Effector memory CD4-positive, alpha-beta T cell (primary cell): ENCODE results near the gene ARL11.
"Not testable (repeated sequence)": the region's sequence is repeated elsewhere in the genome, so short reads cannot be mapped to it uniquely, and the experiment has no call there.

Experiments
- DNase-seq, 3 donors: peaks; one replicate each; pipeline ENCODE4 v3.0.0-alpha.2; 2020
- H3K27ac ChIP-seq: 2 replicates; pipeline ENCODE4 v1.7.0; 2013; ENCODE audit warnings: mild to moderate bottlenecking, low read length, moderate library complexity; ENCODE audit not compliant: insufficient read depth, poor library complexity, severe bottlenecking
- H3K27me3 ChIP-seq: replicated peaks from 2 replicates; pipeline ENCODE4 v1.7.0; 2013; ENCODE audit warnings: mild to moderate bottlenecking, low read length; ENCODE audit not compliant: insufficient read depth, control insufficient read depth, poor library complexity, severe bottlenecking
- H3K36me3 ChIP-seq: 2 replicates; pipeline ENCODE4 v1.7.0; 2013; ENCODE audit warnings: mild to moderate bottlenecking, low read length, moderate library complexity; ENCODE audit not compliant: control insufficient read depth, insufficient read depth
- H3K4me1 ChIP-seq: 2 replicates; pipeline ENCODE4 v1.7.0; 2013; ENCODE audit warnings: low read length, mild to moderate bottlenecking; ENCODE audit not compliant: control insufficient read depth, insufficient read depth, poor library complexity, severe bottlenecking
- H3K4me3 ChIP-seq: 2 replicates; pipeline ENCODE4 v1.7.0; 2013; ENCODE audit warnings: low read length, low read depth, mild to moderate bottlenecking; ENCODE audit not compliant: insufficient read depth, poor library complexity, severe bottlenecking
- H3K9me3 ChIP-seq: 2 replicates; pipeline ENCODE4 v1.7.0; 2013; ENCODE audit warnings: mild to moderate bottlenecking, low read length, moderate library complexity; ENCODE audit not compliant: control insufficient read depth

Gene ARL11

DNA sequence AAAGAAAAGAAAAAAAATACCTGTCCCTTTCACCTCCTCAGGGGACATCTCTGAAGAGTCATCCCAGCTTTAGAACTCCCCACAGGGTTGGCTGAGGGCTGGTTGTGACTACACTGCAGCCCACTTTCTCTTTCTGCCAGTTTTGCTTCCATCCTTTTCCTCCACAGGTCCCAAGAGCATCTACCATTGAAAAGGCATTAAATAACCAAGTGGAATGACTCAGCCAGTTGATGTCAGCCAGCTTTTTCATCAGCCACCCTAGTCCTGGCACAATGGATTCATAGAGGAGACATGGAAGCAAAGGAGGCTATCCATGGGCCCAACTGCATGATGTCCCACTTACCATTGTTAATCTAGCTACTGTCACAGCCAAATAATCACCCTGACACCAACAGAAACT, 33.7 kb upstream of the ARL11 start:
- DNase-seq, result no peak

DNA sequence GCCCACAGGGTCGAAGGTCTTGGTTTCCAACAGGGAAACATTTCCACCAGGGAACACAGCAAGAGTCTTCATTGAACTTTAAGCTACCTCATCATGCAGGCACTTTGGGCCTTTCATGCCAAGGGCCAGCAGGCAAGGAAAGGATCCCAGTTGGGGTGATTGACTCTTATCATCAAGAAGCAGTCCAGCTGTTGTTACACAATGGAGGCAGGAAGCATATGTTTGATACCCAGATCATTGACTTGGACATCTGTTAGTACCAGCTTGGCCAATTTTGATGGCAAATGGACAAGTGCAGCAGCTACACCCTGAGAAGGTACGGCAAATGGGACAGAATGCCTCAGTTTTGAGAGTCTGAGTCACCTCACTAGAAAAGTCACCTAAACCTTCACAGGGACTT, 32.1 kb upstream of the ARL11 start:
- Histone ChIP-seq H3K4me1 (no peaks in the 10 kb centered on the region), H3K4me3 (no peak overlapping the region), H3K9me3 (no peaks in the 10 kb centered on the region), H3K27me3 (no peaks in the 10 kb centered on the region), H3K36me3 (no peaks in the 10 kb centered on the region), H3K27ac (no peak overlapping the region)
- no peak for DNase-seq

More for the DNA sequence above, 33.7 kb upstream of the ARL11 start:
- Histone ChIP-seq H3K9me3 (no peaks in the 10 kb centered on the region), H3K4me1 (no peaks in the 10 kb centered on the region), H3K36me3 (no peaks in the 10 kb centered on the region), H3K27ac (no peak overlapping the region), H3K4me3 (no peak overlapping the region), H3K27me3 (no peaks in the 10 kb centered on the region)

DNA sequence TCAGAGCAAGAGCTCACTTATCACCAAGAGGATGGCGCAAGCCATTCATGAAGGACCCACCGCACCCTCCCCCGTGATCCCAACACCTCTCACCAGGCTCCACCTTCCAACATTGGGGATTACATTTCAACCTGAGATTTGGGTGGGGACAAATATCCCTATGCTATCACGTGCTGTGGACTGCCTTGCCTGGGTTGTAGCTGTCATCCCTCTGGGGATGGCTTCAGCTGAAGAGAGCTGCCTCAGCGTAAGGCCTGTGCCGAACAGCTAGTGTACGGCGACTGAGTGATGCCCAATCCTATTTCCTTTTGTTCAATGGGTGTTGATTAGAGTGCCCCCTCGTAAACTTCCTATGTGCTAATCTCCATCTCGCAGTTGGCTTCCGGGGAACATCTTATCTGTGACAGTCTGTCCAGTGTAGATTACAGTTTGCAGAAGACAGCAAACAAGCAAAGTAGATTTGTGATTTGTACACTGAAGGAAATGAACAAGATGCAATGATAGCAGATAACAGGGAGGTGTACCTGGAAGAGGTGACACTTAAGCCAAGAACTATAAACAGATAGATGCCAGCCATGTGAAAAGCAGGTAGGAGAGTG, 31.2 kb upstream of the ARL11 start:
- Histone ChIP-seq H3K27ac (no peak overlapping the region), H3K4me3 (no peak overlapping the region), H3K36me3 (no peaks in the 10 kb centered on the region), H3K9me3 (no peaks in the 10 kb centered on the region), H3K27me3 (no peaks in the 10 kb centered on the region), H3K4me1 (no peaks in the 10 kb centered on the region)
- DNase-seq, result no peak

DNA sequence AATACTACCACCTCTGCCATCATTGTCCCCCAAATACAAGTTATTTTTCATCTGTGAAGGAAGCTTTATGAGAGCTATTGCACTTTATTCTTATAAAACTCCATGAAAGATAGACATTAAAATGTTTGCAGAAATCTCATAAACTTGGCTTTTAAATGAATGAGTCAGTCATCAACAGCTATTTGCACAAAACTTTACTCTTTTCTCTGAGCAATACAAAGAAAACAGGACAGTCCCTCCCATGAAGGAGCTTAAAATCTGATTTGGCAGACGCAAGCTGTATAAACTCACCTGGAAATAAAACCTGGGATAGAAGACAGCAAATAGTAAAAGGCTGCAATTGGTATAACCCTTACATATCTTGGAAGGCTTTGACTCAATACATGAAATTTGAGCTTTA, 26.3 kb upstream of the ARL11 start:
- no peak for DNase-seq
- Histone ChIP-seq H3K9me3 (no peaks in the 10 kb centered on the region), H3K4me1 (no peaks in the 10 kb centered on the region), H3K27ac (no peak overlapping the region), H3K27me3 (no peaks in the 10 kb centered on the region), H3K36me3 (no peaks in the 10 kb centered on the region), H3K4me3 (no peak overlapping the region)

DNA sequence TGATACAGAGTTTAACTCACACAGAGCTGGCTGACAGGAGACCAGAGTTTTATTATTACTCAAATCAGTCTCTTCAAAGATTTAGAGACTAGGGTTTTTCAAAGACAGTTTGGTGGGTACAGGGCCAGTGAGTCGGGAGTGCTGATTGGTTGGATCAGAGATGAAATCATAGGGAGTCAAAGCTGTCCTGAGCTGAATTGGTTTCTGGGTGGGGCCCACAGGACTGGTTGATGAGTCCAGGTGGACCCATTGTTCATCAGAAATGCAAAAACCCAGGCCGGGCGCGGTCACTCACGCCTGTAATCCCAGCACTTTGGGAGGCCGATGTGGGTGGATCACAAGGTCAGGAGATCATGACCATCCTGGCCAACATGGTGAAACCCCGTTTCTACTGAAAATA, 25.7 kb upstream of the ARL11 start:
- not testable (repeated sequence) for DNase-seq, H3K27ac ChIP-seq, H3K36me3 ChIP-seq, H3K4me1 ChIP-seq, H3K9me3 ChIP-seq, H3K27me3 ChIP-seq, H3K4me3 ChIP-seq

DNA sequence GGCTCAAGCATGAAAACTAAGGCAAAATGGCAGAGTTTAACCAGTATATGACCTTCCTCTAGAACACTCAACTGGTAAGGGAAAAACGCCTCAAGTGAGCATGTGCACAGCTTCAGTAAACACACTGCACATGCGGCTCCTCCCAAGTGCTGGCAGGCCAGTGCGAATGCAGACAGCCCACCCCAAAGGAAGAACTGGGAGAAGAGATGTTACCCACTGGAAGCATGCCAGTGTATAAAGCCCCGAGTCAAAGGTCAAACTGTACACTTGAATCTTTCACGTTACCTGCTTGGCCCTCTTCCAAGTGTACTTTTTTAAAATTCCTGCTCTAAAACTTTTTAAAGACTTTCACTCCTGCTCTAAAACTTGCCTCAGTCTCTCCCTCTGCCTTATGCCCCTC, 23.7 kb upstream of the ARL11 start:
- H3K27me3 ChIP-seq, result no peaks in the 10 kb centered on the region
- no peaks in the 10 kb centered on the region for H3K4me1 ChIP-seq
- H3K9me3 ChIP-seq, result no peaks in the 10 kb centered on the region
- H3K36me3 ChIP-seq, result no peaks in the 10 kb centered on the region
- DNase-seq, result no peak
- no peak overlapping the region for H3K27ac ChIP-seq
- no peak overlapping the region for H3K4me3 ChIP-seq

DNA sequence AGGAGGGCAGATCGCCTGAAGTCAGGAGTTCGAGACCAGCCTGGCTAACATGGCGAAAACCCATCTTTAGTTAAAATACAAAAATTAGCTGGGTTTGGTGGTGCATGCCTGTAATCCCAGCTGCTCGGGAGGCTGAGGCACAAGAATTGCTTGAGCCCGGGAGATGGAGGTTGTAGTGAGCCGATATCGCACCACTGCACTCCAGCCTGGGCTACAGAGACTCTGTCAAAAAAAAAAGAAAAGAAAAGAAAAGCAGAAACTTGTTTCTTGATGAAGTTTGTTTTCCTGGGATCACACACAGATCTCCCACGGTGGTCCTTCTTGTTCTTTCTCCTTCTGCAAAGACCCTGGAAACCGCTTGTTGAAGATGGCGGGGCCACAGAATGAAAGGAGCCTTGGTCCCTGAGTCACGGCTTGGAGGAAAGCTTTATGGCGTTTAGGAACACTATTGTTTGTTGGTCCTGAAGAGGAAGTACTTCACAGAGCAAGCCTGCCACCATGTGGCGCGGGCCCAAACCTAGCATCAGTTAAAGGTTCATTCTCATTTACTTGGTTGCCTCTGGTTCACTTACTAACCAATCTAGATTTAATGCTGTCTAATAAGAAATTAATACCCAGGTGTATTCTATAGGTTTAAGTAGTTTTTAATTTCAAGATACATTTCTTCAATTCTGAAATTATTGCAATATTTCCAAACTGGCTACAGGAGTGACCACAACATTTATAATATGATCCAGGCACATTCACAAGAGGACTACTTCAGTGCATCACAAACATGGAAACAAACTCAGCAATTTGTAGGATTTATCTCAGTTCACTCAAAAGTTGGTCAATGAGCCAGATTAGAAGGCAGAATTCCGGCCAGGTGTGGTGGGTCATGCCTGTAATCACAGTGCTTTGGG, 21.3 kb upstream of the ARL11 start:
- Histone ChIP-seq H3K36me3 (no peaks in the 10 kb centered on the region), H3K9me3 (no peaks in the 10 kb centered on the region), H3K27ac (no peak overlapping the region), H3K4me3 (peak overlapping the region; percentile 35), H3K27me3 (no peaks in the 10 kb centered on the region), H3K4me1 (no peaks in the 10 kb centered on the region)
- peak; percentile 52 to 63 (median 57) for DNase-seq

DNA sequence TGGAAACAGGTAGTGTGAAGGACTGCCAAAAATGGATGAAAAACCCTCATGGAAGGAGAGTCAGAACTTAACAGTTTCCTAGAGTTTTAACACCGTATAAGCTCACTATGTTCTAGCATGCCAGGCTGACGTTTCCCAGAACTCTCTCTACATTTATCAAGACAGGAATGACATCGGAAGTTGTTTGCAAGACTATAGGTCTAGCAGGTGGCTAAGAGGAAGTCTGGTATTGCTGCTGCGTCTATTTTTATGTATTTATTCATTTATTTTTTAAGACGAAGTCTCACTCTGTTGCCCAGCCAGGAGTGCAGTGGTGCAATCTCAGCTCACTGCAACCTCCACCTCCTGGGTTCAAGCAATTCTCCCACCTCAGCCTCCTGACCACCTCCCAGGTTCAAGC, 20.5 kb upstream of the ARL11 start:
- Histone ChIP-seq H3K27me3 (no peaks in the 10 kb centered on the region), H3K27ac (no peak overlapping the region), H3K36me3 (no peaks in the 10 kb centered on the region), H3K4me3 (no peak overlapping the region), H3K4me1 (no peaks in the 10 kb centered on the region), H3K9me3 (no peaks in the 10 kb centered on the region)
- DNase-seq, result no peak

DNA sequence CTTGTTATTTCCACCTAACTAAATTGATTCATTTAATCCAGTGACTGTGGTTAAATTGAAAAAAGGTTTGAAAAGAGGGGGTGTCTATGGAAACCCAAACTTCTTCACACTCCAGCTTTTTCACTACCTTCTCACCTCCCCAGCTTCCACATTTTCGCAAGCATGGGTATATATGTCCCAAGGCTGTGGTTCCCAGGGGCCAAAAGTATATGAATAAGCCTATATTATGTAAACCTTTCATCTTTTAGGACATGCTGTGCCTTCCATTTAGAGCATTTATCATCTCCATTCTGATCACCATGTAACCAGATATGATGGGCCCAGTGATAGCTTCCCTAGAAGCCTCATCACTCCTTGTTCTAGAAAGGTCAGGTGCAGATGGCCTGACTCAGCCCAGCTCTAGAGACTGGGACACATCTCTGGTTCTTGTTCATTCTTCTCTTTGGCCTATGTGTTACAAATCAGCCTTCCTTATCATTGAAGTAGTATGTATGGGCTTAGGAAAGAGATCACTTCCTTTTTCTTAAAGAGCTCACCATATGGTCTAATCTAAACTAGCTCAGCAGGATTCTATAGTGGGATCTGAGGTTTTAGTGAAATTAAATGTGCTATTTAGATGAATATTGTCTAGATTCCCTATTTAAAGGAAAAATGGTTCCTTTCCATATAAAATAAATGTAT, 19.5 kb upstream of the ARL11 start:
- H3K4me3 ChIP-seq, result no peak overlapping the region
- no peaks in the 10 kb centered on the region for H3K36me3 ChIP-seq
- H3K27ac ChIP-seq, result no peak overlapping the region
- no peaks in the 10 kb centered on the region for H3K9me3 ChIP-seq
- no peak for DNase-seq
- no peaks in the 10 kb centered on the region for H3K27me3 ChIP-seq
- H3K4me1 ChIP-seq, result no peaks in the 10 kb centered on the region

DNA sequence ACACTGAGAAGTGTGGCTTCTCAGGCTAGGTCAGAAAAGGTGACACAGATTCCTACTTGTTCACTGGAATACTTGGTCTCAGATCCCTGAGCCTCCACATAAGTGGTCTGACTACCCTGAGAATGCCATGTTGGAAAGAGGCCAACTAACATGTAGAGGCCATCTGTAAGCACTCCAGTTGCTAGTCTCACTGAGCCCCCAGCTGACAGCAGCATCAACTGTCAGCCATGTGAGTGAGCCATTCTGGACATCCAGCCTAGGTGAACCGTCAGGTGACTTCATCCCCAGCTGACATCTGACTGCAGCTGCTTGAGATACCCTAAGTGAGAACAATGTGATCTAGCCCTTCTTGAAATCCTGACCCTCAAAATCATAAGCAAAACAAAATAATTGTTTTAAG, 18.1 kb upstream of the ARL11 start:
- no peaks in the 10 kb centered on the region for H3K9me3 ChIP-seq
- no peak overlapping the region for H3K4me3 ChIP-seq
- no peaks in the 10 kb centered on the region for H3K36me3 ChIP-seq
- no peaks in the 10 kb centered on the region for H3K4me1 ChIP-seq
- DNase-seq, result no peak
- H3K27ac ChIP-seq, result no peak overlapping the region
- H3K27me3 ChIP-seq, result no peaks in the 10 kb centered on the region
